PC-9 (cell line): ENCODE data around the gene TMEM94. TPM values are rescaled to one million over a fixed set of nuclear protein-coding genes. Genes with fewer than 3 reads are reported as not detected.

Experiments used
- BruUV-seq: library from RNA; stranded (reverse); fragments of 400-500 nt; replicated peaks from 2 replicates; lab custom pipeline; 2021; lab: Mats Ljungman, UMichigan
- CTCF ChIA-PET: fragments of 300-600 bp; sonication (Branson Sonifier 250); formaldehyde crosslinking; loops from one replicate; lab custom pipeline; 2022; ENCODE audit warnings: antibody characterized with exemption; lab: Charles Lee
- POLR2A ChIA-PET: fragments of 300-600 bp; sonication (Branson Sonifier 250); formaldehyde crosslinking; loops from one replicate; lab custom pipeline; 2022; ENCODE audit warnings: antibody characterized with exemption; ENCODE audit not compliant: unreplicated experiment; lab: Charles Lee
- DNase-seq, 2 experiments: peaks; one replicate each; pipeline versions ENCODE4 v3.0.0 to v3.0.0-alpha.2; 2015 to 2022; ENCODE audit warnings: mixed read lengths in 1 of 2
- H2AFZ ChIP-seq: fragments of 200-600 bp; sonication (generic); 2 replicates; pipeline ENCODE4 v1.8.1; 2017; ENCODE audit warnings: antibody characterized with exemption
- H3F3A ChIP-seq: fragments of 200-600 bp; sonication (generic); 2 replicates; pipeline ENCODE4 v1.8.1; 2017; ENCODE audit warnings: antibody characterized with exemption, mild to moderate bottlenecking, low read depth; ENCODE audit not compliant: insufficient read depth
- H3K27ac ChIP-seq: fragments of 200-600 bp; sonication (generic); 2 replicates; pipeline ENCODE4 v1.6.1; 2016; ENCODE audit warnings: mixed run types
- H3K27me3 ChIP-seq: fragments of 200-600 bp; sonication (generic); 2 replicates; pipeline ENCODE4 v1.6.1; 2016; ENCODE audit warnings: low read depth, mixed run types; ENCODE audit not compliant: insufficient read depth
- H3K36me3 ChIP-seq: fragments of 200-600 bp; sonication (generic); 2 replicates; pipeline ENCODE4 v1.6.1; 2016; ENCODE audit warnings: low read depth, mixed run types
- H3K4me1 ChIP-seq: fragments of 200-600 bp; sonication (generic); replicated peaks from 2 replicates; pipeline ENCODE4 v1.6.1; 2016; ENCODE audit warnings: mixed run types; ENCODE audit not compliant: insufficient read depth
- H3K4me2 ChIP-seq: fragments of 200-600 bp; sonication (generic); 2 replicates; pipeline ENCODE4 v1.6.1; 2017; ENCODE audit warnings: mixed run types
- H3K4me3 ChIP-seq: fragments of 200-600 bp; sonication (generic); 2 replicates; pipeline ENCODE4 v1.6.1; 2016; ENCODE audit warnings: mixed run types
- H3K79me2 ChIP-seq: fragments of 200-600 bp; sonication (generic); 2 replicates; pipeline ENCODE4 v1.6.1; 2017; ENCODE audit warnings: low read depth, mixed run types
- H3K9me2 ChIP-seq: fragments of 200-600 bp; sonication (generic); 2 replicates; pipeline ENCODE4 v1.8.1; 2017; ENCODE audit warnings: mild to moderate bottlenecking; ENCODE audit not compliant: insufficient read depth
- H3K9me3 ChIP-seq: fragments of 200-600 bp; sonication (generic); 2 replicates; pipeline ENCODE4 v1.8.1; 2016; ENCODE audit warnings: low read depth; ENCODE audit not compliant: insufficient read depth
- H4K20me1 ChIP-seq: fragments of 200-600 bp; sonication (generic); 2 replicates; pipeline ENCODE4 v1.8.1; 2017; ENCODE audit not compliant: insufficient read depth
- EZH2 ChIP-seq: fragments of 200-600 bp; sonication (generic); IDR thresholded peaks from 2 replicates; pipeline ENCODE4 v1.8.0; 2017; ENCODE audit warnings: antibody characterized with exemption, low read depth
- intact Hi-C: fragments of 100-400 bp; cut with micrococcal nuclease; formaldehyde crosslinking; loops from one replicate; pipeline ENCODE4 v1.10.0; 2022; ENCODE audit not compliant: unreplicated experiment
- total RNA-seq: library from RNA; stranded (reverse); gene quantifications from 2 replicates; pipeline ENCODE4 v1.2.3, GENCODE V29; 2021
- TF ChIP-seq, protein P1 (sequence below): fragments of 200-600 bp; sonication (generic); conservative IDR thresholded peaks from 2 replicates; pipeline ENCODE4 v1.6.1; 2017; ENCODE audit warnings: mixed run types, antibody characterized with exemption, mild to moderate bottlenecking, moderate library complexity

TMEM94 gene
- total RNA-seq, 1 experiment from 2014 or later = 78.9 TPM

DNA sequence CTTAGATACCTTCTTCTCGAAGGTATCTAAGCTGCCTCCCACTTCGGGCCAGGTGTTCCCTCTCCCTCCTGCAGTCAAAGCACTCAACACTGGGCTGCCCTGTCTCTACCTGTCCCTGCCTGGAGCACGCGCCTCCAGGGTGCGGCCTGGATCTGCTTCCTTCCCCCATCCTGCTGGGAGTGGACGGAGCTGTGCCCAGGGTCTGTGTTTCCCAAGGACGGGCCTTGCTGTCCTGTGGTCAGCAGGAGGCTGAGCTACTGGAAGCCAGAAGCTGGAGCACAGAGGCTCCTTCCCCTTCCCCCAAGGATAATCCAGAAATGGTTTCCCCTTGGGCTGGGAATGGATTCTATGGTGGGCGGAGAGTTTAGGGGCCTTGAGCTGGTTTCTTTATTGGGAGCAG lies 85.8 kb downstream of the TMEM94 start:
- no peaks in the 10 kb centered on the region for H3K36me3 ChIP-seq
- H4K20me1 ChIP-seq = no peaks in the 10 kb centered on the region
- no peak for DNase-seq
- H3K9me3 ChIP-seq = no peaks in the 10 kb centered on the region
- no peaks in the 10 kb centered on the region for H3K27me3 ChIP-seq
- intact Hi-C loops = no loop called here
- H3K9me2 ChIP-seq = no peaks in the 10 kb centered on the region
- no peaks in the 10 kb centered on the region for H3K4me1 ChIP-seq
- no peak overlapping the region for H3K27ac ChIP-seq
- no peak overlapping the region for H3K4me2 ChIP-seq
- POLR2A ChIA-PET = no interaction called here
- no TSS peak for BruUV-seq
- TF ChIP-seq, protein P1, sequence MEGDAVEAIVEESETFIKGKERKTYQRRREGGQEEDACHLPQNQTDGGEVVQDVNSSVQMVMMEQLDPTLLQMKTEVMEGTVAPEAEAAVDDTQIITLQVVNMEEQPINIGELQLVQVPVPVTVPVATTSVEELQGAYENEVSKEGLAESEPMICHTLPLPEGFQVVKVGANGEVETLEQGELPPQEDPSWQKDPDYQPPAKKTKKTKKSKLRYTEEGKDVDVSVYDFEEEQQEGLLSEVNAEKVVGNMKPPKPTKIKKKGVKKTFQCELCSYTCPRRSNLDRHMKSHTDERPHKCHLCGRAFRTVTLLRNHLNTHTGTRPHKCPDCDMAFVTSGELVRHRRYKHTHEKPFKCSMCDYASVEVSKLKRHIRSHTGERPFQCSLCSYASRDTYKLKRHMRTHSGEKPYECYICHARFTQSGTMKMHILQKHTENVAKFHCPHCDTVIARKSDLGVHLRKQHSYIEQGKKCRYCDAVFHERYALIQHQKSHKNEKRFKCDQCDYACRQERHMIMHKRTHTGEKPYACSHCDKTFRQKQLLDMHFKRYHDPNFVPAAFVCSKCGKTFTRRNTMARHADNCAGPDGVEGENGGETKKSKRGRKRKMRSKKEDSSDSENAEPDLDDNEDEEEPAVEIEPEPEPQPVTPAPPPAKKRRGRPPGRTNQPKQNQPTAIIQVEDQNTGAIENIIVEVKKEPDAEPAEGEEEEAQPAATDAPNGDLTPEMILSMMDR = no peak
- no peak for TF ChIP-seq EZH2
- CTCF ChIA-PET = no interaction called here
- H3K4me3 ChIP-seq = no peak overlapping the region
- H2AFZ ChIP-seq = no peak overlapping the region
- peaks cover 5% of the 10 kb centered on the region; the same call in 1 of the 2 replicates for H3F3A ChIP-seq
- H3K79me2 ChIP-seq = 0 out of 2 replicates have a peak, but pooled peaks cover 6% of the 10 kb centered on the region

DNA sequence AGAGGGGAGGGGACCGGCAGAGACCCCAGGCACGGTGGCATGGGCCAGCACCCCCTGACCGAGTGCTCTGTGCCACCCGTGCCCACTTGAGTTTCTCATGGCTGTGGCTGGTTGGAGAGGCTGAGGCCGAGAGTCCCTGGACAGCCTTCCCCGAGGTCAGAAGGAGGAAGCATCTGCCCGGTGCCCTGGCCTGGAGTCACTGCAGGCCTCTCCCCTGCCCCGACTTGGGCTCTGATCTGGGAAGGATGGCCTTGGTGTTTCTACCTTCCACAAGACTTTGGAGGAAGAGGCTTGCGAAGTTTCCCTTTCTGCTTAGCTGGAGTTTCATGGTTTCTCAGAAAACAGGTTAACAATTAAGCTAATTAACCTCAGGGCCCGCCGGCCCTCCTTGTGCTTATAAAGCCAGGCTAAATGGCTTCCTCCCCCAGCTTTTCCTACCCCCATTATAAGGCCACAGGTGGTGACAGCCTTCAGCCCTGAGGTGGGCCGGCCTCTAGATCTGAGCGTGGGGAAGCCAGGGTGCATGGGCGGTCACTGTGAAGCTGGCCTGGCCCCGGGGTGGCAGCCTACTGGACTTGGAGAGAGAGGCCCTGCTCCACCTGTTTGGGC lies 86.4 kb downstream of the TMEM94 start:
- Histone ChIP-seq H3K4me1 (peaks cover 4% of the 10 kb centered on the region; the same call in 1 of the 2 replicates), H3K36me3 (no peaks in the 10 kb centered on the region), H3K27ac (no peak overlapping the region), H3K79me2 (0 out of 2 replicates have a peak, but pooled peaks cover 6% of the 10 kb centered on the region), H3K9me3 (no peaks in the 10 kb centered on the region), H2AFZ (no peak overlapping the region), H3K4me3 (no peak overlapping the region), H3F3A (peaks cover 10% of the 10 kb centered on the region; the same call in 1 of the 2 replicates), H3K27me3 (no peaks in the 10 kb centered on the region), H3K4me2 (no peak overlapping the region), H4K20me1 (no peaks in the 10 kb centered on the region), H3K9me2 (no peaks in the 10 kb centered on the region)
- TF ChIP-seq, protein P1 = no peak
- no peak for TF ChIP-seq EZH2
- CTCF ChIA-PET = no interaction called here
- BruUV-seq = no TSS peak
- POLR2A ChIA-PET = no interaction called here
- DNase-seq = no peak
- intact Hi-C loops = no loop called here

DNA sequence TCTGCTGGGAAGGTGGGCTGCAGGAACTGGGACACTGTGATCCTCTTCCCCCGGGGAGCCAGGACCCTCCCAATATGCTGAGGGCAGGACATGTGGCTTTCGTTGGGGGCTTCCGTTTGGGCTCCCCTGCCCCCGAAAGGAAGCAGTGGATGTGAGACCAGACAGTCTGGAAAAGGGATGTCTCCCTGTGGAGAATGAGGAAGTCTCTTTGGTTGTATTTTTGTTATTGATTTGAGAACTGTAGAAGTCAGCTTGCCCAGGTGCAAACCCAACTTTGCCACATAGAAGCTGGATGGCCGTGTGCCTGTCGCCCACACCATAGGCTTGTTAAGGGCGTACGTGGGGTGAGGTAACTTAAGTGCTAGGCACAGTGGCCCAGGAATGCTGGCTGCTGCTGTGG lies 87.8 kb downstream of the TMEM94 start:
- CTCF ChIA-PET = no interaction called here
- Histone ChIP-seq H3K9me3 (no peaks in the 10 kb centered on the region), H3F3A (peaks cover 23% of the 10 kb centered on the region), H3K27me3 (no peaks in the 10 kb centered on the region), H3K4me1 (peaks cover 17% of the 10 kb centered on the region), H3K9me2 (no peaks in the 10 kb centered on the region), H3K36me3 (no peaks in the 10 kb centered on the region), H3K4me2 (no peak overlapping the region), H3K27ac (no peak overlapping the region), H3K79me2 (0 out of 2 replicates have a peak, but pooled peaks cover 6% of the 10 kb centered on the region), H3K4me3 (no peak overlapping the region), H4K20me1 (no peaks in the 10 kb centered on the region), H2AFZ (no peak overlapping the region)
- no TSS peak for BruUV-seq
- TF ChIP-seq EZH2 = no peak
- TF ChIP-seq, protein P1 = no peak
- DNase-seq = no peak
- POLR2A ChIA-PET = no interaction called here
- intact Hi-C loops = no loop called here
